ENCODE results near the gene DLD.

Gene DLD

DNA sequence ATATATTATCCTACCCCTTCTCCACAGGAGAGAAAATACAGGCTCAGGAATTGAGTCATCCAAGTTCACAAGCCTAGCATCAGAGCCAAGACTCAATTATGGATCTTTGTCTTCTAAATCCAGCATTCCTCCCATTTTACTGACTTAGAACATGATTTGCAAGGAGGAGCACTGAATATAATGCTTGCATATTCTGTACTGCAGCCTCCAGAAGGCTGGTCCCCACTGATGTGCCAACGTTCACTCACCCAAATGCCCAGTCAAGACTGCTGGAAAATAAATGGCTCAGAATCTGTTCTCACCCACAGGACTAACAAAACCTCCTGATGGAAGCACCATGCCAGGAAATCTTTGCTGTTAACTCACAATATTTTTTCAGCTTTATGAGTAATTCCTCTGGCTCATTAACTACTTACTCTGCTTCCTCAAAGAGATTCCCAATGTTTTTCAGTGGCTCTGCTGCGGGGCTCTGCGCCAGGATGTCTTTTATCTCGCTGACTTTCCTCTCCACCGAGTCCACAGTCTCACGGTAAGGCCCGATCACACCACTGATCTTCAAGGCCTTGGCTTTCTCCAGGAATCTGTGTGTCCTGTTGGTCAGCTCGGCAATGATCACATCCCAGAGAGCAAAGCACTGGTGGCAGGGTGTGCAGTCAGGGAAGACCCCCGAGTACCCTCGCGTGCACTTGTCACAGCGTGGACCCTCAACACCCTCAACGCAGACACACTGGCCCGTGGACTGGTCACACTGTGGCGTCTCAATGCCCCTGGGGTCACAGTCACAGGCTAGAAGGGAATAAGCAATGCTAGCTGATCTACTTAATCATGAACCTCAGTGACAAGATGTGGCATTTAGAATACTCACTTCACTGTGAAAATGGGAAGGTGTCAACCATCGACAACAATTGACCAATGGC is 48.8 kb downstream of the DLD start:
- TF ChIP-seq, protein P1, sequence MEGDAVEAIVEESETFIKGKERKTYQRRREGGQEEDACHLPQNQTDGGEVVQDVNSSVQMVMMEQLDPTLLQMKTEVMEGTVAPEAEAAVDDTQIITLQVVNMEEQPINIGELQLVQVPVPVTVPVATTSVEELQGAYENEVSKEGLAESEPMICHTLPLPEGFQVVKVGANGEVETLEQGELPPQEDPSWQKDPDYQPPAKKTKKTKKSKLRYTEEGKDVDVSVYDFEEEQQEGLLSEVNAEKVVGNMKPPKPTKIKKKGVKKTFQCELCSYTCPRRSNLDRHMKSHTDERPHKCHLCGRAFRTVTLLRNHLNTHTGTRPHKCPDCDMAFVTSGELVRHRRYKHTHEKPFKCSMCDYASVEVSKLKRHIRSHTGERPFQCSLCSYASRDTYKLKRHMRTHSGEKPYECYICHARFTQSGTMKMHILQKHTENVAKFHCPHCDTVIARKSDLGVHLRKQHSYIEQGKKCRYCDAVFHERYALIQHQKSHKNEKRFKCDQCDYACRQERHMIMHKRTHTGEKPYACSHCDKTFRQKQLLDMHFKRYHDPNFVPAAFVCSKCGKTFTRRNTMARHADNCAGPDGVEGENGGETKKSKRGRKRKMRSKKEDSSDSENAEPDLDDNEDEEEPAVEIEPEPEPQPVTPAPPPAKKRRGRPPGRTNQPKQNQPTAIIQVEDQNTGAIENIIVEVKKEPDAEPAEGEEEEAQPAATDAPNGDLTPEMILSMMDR (IDR thresholded peaks at IDR 0.05; ENCODE audit: borderline replicate concordance, insufficient read depth, low read depth, low read length): no peak

DNA sequence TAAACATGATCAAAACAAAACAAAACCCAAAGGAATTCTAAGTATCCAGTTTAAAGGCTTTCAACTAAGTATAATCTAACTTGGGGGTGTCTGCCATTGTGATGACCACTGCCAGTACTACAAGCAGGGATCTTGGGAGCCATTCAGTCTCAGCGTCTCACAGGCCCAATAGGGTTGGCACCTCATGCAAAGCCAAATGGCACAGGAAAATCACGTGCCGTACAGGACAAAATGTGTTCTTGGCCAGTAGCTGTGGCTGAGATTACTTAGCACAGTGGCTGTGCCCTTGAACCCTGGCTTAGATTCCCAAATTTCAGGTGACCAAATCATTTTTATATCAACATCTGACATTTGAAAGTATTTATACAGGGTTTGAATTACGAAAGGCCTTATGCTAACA is 50.0 kb downstream of the DLD start:
- TF ChIP-seq, protein P1 (IDR thresholded peaks at IDR 0.05; ENCODE audit: borderline replicate concordance, insufficient read depth, low read depth, low read length): no peak
- no peak overlapping the region for H3K4me3 ChIP-seq (ENCODE audit: low read depth, low read length)

More for the DNA sequence above, 48.8 kb downstream of the DLD start:
- no peak overlapping the region for H3K4me3 ChIP-seq (ENCODE audit: low read depth, low read length)

DNA sequence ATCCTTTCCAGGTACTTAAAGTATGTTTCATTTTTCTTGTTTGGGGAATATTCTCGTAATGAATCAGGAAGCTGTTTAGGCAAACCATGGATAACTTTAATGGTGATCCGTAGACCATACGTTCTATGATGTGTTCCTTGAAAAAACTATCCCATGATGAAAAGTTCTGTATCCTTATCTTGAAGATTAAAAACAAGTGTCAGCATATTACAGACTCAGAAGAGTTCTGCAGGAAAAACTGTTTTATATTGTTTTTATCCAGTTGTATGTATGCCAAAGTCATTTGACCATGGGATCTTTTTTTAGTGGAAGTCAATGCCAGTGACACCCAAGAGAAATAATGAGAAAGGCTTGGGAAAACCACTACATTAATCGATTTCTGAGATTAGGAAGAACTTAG is 52.0 kb downstream of the DLD start:
- H3K4me3 ChIP-seq (ENCODE audit: low read depth, low read length): no peak overlapping the region
- TF ChIP-seq, protein P1 (IDR thresholded peaks at IDR 0.05; ENCODE audit: borderline replicate concordance, insufficient read depth, low read depth, low read length): no peak

DNA sequence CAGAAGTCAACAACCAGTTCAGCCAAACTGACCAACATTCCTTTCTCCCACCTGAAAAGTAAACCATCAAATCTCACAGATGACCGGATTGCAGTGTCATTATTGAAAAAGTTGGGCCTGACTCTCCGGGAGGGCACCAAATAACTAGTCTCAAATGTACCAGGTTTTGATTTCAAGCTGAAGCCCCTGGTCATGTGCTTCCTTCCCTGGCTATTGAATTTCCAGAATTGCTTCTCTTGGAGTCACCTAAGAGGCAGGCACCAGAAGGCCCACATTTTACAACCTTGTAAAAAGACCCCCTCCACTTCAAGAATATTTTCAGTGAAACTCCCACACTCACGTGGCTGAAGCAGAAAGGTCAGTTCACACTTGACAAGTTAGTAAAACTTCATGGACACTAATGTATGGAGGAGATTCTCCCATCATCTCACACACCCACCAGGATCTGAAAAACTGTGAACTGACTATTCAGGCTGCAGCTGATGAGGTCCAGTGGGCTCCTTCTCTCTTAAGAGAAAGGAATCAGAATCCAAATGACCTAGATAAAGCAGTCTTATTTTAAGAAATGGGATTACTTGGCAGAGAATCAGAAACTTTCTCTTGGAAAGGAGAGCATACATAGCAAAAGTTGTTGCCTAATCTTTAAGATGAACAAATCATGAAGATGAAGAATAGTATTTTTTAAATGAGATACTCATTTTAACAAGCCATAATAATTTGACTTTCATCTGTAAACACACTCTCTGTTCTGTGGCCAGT is 53.6 kb downstream of the DLD start:
- TF ChIP-seq, protein P1 (IDR thresholded peaks at IDR 0.05; ENCODE audit: borderline replicate concordance, insufficient read depth, low read depth, low read length): no peak

DNA sequence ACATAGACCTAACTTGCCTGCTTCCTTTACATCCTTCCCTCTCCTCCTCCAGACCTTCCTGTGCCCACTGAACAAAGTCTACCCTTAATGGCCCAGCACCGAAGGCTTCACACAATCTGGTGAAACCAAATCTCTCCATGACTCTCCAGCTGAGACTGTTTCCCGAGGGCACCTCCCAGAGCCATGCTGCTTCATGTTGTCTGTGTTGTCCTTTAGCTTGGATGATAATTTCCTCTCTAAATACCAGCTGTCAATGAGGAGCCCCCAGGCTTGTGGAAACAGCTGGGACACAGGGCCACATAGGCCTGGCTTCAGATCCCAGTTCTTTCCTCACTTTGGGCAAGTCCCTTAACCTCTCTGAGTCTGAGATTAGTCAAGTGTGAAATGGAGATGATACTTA is 54.3 kb downstream of the DLD start:
- TF ChIP-seq, protein P1 (IDR thresholded peaks at IDR 0.05; ENCODE audit: borderline replicate concordance, insufficient read depth, low read depth, low read length): no peak
- H3K4me3 ChIP-seq (ENCODE audit: low read depth, low read length): no peak overlapping the region

More for the DNA sequence above, 53.6 kb downstream of the DLD start:
- no peak overlapping the region for H3K4me3 ChIP-seq (ENCODE audit: low read depth, low read length)

DNA sequence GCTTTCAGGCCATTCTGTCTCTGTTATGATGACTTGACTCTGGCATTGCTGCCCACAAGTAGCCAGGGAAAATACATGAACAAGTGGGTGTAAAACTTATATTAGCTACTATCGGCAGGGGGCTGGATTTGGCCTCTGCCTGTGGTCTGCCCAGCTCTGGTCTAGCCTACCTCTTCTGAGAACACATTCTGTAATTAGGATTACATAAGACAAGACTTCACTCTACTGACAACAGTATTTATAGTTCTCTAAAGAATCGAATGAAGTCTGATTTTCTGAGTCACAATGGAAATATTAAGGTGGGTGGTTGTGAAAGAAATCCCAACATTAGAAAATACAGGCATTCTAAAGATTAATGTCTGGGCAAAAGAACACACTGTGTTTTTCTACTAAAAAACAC is 55.5 kb downstream of the DLD start:
- H3K4me3 ChIP-seq (ENCODE audit: low read depth, low read length): no peak overlapping the region

More for the DNA sequence above, 55.5 kb downstream of the DLD start:
- TF ChIP-seq, protein P1 (IDR thresholded peaks at IDR 0.05; ENCODE audit: borderline replicate concordance, insufficient read depth, low read depth, low read length): no peak

Data from GM12875 (cell line).